Stimulated activated CD8-positive, alpha-beta memory T cell treated with anti-CD3 and anti-CD28 coated beads, Interleukin-7, amount 100 ng/mL, for 24 hours (primary cell): ENCODE data around the gene PARM1.

Experiments used
- DNase-seq: peaks from one replicate; pipeline ENCODE4 v3.0.0-alpha.2; 2020; ENCODE audit warnings: low read depth

The PARM1 gene

DNA sequence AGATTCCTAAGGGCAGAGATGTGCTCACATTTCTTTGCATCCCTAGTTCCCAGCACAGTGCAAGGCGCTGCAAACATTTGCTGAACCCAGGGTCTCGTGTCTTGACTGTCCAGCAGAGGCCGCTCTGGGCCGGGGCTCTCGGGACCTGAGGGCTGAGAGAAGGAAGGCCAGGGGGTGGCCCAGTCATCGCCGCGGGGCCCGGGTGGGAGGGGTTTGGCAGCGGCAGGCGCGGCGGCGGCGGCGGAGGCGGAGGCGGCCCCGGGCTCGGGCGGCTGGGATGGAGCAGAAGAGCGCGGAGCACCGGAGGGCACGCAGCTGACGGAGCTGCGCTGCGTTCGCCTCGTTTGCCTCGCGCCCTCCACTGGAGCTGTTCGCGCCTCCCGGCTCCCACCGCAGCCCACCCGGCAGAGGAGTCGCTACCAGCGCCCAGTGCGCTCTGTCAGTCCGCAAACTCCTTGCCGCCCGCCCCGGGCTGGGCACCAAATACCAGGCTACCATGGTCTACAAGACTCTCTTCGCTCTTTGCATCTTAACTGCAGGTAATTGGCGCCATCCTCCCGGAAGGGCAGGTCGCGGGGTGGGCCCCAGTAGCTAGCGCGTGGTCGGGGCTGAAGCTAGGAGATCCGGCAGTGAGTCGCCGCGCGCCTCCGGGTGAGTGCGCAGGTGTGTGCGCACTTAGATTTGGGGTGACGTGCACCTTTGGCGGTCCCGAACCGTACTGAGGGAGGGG lies at the start of gene PARM1:
TSS of gene PARM1 (plus strand) at position 285 of the 730 bp plus-strand sequence. CDS start at position 497, 212 bp downstream.
- peak; percentile 3 for DNase-seq

DNA sequence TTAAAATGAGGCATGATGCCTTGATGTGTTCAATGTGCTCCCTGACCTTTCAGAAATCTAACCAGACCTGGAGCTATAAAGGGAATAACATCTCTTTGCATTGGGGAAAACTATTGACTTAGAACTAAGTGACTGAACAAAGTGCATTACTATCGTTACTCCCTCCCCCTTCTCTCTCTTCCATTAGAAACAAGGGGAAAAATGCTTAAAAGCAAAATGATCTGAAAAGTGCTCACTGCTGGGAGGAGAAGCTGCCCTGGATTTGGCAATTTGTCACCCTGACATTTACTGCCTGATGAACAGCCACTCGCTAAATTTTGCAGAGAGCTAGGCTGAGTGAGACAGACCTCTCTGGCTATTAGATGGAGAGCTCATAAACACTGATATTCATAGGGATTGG lies 48.6 kb upstream of the PARM1 start:
- no peak for DNase-seq

DNA sequence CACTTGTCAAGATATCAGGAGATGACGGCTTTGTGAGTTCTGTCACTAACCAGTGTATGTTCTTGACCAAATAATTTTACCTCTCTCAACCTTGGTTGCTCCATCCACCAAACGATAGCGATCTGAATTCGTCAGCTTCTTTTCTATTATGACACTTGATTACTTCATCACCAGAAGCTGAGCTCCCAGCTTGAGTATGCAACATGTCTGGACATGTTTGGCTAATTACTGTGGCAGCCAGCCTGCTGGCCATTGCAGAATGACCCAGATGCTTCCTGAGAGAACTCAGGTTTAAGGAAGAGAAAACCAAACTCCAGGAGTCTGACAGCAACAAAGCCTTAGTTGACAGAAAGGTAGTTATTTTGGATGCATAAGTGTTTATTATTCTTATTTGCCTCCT lies 46.4 kb upstream of the PARM1 start:
- DNase-seq = no peak

DNA sequence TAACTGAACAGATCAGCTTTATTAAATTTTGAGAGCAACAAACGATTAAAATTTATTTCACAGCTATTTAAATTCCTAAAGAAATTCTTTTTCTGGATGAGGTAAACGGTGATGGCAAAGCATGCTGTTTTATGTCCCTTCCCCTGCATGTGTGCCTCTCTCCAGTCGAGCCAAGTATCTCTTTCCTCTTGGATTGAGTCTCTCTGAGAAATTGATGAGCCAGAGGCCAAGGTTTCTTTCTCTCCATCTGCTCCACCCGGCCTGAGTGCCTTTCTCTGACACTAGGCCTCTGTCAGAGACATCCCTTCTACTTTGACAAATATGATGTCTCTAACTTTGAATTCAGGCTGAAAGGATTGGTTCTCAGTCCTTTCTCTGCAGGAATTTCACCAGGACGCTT lies 42.6 kb upstream of the PARM1 start:
- no peak for DNase-seq

DNA sequence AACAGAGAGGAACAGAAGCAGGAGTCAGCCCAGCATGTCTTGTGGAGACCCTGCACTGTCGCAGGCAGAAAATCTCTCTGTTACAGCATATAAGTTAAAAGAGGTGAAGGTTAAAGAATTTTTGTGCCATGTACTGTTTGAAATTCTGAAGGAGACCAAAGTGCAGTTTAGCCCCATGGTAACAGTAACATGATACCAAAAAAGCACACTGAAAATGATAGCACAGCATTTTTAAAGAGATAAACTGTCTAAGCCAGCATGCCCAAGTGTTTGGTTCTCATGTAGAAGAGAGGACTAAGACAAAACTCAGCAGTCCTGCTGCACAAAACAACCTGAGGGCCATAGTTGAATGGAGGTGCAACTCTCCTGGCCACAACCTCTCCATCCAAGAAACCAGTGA lies 41.9 kb upstream of the PARM1 start:
- DNase-seq = no peak

DNA sequence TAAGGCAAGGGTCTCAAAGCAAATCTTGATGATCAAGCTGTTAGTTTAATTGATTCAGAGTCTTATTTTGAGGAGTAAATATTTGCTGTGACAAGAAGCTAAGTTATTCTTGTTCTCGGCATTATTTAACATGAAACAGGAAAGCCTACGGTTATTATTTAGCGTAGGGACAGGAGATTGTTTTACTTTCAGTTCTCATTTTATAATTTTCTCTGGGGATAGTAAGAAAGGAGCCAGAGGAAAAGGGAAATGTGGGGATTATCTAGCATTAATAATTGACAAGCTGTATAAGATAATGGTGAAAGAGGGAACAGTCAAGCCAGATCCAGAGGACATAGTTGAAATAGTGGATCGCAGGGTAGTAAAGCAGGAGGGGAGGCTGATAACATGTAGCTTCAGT lies 39.7 kb upstream of the PARM1 start:
- DNase-seq = no peak

DNA sequence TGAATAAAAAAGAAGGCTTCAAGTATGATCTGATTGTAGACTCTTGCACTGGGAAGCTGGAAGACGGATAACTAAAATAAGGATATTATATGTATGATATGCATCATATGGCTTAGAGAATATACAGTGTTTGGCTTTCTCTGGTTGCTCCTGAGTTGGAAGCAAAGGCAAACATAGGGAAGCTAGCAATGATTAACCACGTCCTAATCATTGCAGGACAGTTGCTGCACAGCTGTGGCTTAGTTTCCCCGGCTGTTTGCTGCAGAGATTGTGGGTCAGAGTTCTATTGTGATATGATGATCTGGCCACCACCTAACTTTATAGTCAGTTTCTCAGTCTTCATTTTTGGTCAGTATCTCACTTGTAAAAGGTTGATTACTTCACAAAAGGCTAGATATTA lies 36.3 kb upstream of the PARM1 start:
- DNase-seq = no peak

DNA sequence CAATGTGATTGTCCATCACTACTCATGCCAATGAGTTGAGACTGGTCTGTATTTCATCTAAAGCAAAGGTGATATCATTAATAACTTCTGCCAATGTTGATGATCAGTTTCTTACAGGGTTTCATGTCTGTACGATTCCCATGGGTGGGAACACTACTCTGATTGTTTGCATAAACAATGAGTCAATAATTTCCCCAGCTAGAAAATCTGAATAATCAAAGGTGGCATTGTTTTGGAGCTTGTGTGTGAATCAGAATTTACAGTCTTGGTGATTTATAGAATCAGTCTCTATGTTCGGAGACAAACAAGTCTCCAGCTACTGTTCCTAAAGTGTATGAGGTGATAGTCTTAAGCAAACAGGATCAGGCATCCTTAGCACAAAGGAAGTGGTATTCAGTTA lies 35.5 kb upstream of the PARM1 start:
- DNase-seq = no peak

DNA sequence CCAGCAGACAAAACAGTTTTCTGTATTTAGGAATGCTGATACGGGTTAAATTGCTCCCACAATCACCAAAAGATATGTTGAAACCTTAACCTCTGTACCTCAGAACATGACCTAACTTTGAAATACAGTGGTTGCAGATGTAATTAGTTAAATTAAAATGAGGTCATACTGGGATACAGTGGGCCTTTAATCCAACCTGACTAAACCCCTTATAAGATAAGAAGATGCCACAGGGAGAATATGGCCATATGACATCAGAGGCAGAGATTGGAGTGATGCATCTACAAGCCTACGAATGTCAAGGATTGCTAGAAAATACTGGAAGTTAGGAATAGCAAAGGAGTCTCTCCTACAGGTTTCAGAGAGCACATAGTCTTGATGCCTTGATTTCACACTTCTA lies 32.1 kb upstream of the PARM1 start:
- no peak for DNase-seq

- no peak for DNase-seq
These were observed 28.3 kb upstream of the PARM1 start for GRCh38 chr4:74904509-74905065.

- no peak for DNase-seq
These were observed 26.1 kb upstream of the PARM1 start for GRCh38 chr4:74906771-74907170.

- no peak for DNase-seq
These were observed 13.1 kb upstream of the PARM1 start for GRCh38 chr4:74919783-74920182.

DNA sequence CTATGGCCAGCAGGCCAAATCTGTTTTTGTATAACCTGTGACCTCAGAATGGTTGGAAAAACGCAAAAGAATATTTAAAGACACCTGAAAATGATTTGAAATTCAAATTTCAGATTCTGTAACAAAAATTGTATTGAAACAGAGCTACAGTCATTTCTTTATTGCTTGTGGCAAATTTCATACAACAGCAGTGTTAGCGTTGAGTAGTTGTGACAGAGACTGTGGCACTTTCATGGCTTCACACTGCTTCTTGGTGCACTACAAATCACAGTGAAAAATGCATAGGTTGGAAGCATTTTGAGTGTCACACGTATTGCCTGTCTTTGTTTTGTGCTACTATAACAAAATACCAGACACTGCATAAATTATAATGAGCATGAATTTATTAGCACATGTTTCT lies 12.2 kb upstream of the PARM1 start:
- no peak for DNase-seq

GRCh38 chr4:74921490-74921889 lies 11.4 kb upstream of the PARM1 start:
- DNase-seq = no peak

DNA sequence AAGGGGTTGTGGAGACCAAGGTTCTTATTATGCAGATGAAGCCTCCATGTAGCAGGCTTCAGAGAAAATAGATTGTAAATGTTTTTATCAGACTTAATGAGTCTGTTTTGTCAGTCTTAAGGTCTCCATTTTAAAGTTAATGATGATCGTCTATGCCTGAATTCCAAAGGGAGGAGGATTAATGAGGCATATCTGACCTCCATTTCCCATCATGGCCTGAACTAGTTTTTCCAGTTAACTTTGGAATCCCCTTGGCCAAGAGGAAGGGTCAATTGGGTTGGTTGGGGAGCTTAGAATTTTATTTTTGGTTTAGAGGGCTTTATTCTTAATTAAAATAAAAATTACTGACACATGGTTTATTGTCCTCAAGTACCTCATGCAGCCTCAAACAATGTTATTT lies 6.9 kb upstream of the PARM1 start:
- no peak for DNase-seq

GRCh38 chr4:74930162-74930561 lies 2.8 kb upstream of the PARM1 start:
- DNase-seq = no peak

DNA sequence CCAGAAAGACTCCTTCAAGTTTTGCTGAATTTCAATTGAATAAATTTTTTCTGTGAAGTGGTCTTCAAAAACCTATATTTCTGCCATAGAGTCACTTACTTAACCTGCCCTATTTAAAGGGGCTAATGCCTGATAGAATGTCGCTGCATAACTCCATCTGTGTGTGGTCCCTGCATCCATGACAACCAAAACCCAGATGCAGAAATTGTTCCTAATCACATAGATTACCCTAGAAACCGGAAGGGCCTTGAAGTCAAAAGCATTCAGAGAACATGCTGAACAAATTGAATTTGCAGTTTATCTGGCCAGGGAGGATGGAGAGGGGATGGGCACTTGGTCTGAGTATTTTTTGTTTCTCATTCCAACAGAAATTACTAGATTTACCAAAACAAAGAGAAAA lies 1.5 kb upstream of the PARM1 start:
- DNase-seq = no peak

DNA sequence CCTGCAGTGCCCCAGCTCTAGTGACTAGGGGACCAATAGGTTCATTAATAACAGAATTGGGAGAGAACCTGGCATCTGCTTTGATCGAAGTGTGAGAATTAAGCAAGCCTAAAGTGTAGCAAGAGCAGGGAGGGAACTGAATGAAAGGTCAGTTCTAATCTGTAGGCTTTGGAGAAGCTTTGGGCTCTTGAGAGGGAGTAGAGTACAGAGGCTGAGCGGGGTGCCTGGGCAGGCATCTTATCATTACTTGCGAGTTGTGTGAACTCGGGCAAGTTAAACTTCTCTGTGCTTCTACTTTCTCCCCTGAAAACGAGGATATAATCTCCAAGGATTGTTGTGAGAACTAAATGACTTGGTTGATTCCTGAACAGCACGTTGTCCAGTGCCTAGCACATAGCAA lies 906 bp upstream of the PARM1 start:
- no peak for DNase-seq

DNA sequence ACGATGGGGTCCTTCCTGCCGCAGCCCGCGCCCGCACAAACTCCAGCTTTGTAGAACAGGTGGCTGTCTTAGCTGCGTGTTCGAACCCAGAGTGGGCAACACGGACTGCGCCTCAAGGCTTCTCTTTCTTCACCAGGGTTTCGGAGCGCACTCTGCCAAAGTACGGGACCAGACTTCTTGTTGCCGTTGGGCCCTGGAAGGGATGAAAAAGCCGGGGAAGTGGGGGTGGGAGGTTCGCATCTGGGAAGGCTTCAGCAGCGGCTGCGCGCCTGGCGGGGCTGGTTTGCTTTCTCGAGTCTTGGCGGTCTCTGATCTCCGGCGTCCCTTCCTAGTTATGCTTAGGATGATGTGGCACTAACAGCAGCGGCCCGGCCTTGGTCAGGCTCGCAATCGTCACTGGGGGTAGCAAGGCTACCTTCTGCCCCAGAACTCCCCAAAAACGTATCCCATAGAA lies 673 bp downstream of the PARM1 start:
- no peak for DNase-seq

DNA sequence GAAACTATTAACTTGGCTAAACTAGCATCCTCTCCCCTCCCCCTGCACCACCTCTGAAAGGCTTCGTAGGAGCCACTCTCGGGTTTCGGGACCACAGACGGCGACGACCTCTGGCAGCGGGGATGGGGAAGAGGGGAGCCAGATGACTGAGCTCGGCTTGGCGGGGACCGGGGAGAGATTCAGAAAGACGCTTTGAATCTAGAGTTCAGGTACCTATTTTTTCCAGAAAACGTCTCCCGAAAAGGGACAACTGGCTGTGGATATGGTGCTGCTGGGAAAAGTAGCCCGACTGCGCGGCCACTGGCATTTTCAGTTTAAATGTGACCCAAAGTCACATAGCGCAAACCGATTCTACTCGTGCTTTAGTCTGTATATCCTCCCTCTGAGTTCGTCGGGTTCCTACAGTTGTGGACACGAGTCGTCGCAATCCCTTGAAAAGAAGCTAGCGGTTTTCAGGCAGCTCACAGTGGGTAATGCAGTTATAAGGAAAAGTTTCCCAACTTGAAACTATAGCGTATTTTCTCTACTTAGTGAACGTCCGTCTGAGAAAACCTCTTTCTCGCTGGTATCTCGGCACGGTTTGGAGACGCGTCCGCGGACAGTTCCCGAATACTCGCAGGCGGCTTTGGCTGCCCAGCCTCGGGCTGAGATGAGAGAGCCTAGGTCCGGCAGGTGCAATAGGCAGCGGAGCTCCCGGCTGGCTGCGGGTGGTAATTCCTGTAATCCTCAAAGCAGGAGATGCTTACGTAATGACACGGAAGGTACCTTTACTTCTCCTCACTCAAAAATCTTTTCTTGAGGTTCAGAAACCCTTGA lies 1.3 kb downstream of the PARM1 start:
- DNase-seq = no peak

- no peak for DNase-seq
These were observed 2.0 kb downstream of the PARM1 start for GRCh38 chr4:74934888-74935287.

DNA sequence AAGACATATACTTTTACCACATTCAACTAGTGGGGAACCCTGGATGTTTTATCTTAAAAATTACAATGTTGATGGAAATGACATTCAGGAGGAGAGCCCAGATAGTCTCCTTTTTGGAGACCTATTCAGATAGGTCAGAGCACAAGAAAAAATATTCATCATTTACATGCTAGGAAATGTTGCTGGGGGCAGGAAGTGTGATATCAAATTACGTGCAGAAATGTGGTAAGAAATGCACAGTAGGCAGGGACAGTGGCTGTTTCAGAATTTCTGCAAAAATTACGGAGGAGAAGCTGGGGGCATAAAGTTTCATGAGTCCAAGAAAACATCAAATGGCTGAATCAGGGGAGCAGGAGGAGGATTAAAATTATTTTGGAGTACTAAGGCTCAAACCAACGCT lies 8.2 kb downstream of the PARM1 start:
- no peak for DNase-seq

- DNase-seq = no peak
These were observed 9.5 kb downstream of the PARM1 start for GRCh38 chr4:74942251-74942917.
